GM19099 (cell line): ENCODE results near the gene PACS1.

Source experiments
- POLR2A ChIP-seq: IDR thresholded peaks from 3 replicates; pipeline ENCODE4 v1.6.1; 2011; ENCODE audit warnings: low read depth; ENCODE audit not compliant: insufficient read length; ENCODE audit errors: extremely low read depth

PACS1 gene

DNA sequence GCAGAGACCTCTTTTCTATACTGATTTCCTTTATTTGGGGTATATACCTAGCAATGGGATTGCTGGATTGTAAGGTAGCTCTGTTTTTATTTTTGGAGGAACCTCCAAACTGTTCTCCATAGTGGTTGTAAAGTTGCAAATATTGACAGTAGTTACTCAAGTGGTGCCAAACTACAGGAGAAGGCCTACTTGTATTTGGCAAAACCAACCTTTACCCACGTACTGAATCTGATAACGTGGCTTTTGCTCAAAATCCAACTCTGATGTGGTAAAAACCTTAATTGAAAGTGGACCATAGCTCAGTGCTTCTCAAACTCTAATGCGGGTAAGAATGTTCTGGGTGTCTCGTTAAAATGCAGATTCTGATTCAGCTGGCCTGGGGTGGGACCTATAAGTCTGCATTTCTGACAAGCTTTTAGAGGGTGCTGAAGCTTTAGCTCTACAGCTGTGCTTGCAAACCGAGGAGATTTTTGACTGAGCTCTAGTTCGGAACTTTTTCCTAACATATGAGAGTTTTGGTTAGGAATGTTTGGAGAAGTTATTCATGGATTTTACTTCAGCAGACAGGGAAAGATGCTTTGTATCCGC lies 69.8 kb downstream of the PACS1 start:
- no peak for TF ChIP-seq POLR2A

DNA sequence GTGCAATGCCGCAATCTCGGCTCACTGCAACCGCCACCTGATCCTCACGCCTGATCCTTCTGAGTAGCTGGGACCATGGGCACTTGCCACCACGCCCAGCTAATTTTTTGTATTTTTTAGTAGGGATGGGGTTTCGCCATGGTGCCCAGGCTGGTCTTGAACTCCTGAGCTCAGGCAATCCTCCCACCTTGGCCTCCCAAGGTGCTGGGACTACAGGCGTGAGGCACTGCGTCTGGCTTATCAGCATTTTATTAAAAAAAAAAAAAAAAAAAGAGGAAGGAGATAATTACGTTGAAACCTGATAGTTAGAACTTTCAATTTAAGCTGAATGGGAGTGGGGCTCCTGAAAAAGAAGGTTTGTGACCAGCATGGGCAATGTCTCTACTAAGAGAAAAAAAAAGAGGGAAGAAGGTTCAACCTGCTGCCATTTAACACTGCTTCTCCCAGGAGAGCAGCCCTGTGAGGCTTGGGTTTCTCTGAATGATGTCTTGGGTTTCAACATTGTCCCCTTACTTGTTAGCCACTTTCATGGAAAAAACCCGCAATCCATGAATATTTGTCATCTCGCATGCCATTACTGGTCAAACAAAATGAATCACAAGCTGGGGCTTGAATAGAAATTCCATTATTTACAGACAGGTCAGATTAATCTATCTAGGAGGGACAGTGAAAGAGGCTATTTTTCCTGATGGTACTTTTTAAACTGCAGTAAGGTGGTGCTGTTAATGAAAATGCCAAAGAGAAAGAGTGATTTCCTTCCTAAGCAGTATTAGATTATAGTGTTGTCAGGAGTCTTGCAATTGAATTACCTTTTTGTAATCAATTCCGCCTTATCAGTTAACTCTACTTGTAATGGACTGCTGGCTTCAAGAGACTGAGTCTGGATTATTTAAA lies 72.5 kb downstream of the PACS1 start:
- TF ChIP-seq POLR2A = no peak

DNA sequence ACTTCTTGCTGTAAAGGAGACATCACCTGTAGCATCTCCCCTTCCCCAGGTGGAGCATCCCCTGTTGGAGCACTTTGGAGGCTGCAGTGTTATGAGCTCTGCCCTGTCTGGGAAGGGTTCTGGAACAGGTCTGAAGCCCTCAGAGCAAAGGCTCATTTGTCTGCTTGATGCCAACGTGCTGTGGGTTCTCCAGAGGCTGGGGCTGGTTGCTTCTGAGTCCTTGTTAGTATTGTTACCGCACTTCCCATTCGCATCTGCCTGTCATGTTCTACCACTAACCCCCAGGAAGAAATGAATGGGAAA lies 73.1 kb downstream of the PACS1 start:
- TF ChIP-seq POLR2A = no peak

DNA sequence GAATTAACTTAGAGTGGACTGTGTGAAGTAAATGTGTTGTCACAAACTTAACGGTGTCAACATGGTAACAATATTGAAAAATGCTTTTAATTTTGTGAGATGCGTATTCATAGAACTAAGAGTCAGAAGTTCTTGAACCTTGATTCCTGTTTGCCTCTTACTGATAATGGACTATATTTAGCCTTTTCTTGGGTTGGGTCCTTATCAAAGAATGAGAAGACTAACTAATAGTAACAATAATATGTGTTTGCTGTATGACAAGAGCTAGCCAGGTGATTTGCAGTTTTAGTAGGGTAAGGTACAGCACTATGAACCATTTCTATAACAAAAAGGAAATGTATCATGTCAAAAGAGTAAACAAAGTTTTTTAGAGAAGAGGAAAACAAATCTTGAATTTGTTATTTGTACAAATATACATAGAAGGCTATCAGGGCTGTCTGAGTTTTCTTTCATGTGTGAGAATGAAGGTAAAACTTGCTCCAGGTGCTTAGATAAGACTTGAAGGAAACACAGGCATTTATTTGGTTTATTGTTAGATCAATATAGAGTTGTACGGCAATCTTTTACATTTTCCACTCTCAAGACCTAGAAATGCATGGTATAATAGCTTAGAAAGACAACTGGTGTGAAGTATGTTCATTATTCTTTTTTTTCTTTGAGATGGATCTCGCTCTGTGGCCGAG lies 74.1 kb downstream of the PACS1 start:
- no peak for TF ChIP-seq POLR2A

DNA sequence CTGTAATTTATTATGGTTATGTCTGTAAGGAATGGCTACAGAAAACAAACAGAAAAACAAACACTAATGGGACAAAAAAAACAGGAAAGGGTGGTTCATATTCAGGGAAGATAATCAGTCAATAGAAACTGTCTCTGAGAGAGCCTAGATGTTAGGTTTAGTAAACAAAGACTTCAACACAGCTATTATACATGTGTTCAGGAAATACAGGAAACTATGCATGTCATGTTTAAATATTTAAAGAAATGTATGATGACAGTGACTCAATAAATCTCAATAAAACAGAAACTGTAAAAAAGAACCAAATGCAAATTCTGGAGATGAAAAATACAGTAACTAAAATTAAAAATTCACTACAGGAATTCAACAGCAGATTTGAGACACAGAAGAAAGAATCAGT lies 76.0 kb downstream of the PACS1 start:
- TF ChIP-seq POLR2A = no peak

DNA sequence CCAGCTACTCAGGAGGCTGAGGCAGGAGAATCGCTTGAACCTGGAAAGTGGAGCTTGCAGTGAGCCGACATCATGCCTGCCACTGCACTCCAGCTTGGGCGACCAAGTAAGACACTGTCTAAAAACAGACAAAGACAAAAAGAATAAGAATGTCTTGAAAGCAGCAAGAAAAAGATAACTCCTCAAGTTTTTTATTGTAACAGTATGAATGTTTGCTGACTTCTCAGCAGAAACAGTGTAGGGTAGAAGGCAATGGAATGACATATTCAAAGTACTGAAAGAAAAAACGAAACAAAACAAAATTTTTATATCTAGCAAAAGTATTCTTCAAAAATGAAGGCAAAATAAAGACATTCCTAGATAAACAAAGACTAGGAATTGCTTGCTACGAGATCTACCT lies 76.9 kb downstream of the PACS1 start:
- no peak for TF ChIP-seq POLR2A

DNA sequence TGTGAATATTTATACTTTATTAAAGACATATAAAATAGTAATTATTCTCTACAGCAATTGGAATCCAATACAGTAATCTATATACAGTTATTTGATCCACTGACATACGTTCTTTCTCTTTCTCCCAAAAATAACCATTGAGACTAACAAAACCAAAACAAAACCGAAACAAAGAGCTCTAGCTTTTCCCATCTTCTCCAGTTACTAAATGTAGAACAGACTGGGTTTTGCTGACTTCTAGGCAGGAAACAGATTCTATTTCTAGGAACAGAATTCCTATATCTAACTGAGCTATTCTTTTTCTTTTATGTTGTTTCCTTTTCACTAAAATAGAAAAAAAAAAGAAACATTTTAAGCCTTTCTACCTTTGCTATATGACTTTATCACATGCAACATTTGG lies 80.1 kb downstream of the PACS1 start:
- TF ChIP-seq POLR2A = no peak

DNA sequence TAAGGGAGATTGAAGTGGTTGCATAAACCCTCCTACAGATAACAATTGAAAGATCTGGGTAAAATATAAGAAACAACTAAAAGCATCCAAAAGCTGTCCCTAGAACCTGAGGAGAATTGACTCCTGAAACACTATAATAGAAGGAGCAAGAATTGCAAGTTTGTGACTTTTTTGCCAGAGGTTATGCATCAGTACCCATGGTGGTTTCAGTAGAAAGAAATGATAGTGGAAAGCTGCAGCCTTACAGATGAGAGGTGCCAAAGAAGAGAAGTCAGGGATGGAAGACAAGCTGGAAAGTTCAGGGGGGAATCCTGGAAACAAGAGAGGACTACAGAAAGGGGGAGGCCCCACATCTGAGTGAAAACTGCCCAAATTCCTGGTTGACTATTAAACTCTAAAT lies 80.7 kb downstream of the PACS1 start:
- TF ChIP-seq POLR2A = no peak

DNA sequence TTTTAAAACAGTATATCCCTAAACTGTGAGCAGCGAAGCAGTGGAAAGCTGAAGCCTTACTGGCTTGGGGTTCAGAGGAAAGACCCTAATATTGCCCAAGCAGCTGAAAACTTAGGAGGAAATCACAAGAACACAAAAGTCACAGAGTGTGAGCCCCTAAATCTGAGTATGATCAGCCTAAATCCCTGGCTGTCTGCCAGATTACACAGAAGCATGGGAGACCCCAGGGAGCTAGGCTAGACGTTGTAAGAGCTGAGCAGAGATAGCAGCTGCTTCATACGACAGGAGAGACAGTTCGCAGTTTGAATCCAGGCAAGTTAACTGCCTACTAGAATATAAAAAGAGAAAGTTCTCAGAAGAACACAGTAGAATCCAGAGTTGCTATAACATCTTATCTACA lies 81.2 kb downstream of the PACS1 start:
- TF ChIP-seq POLR2A = no peak

DNA sequence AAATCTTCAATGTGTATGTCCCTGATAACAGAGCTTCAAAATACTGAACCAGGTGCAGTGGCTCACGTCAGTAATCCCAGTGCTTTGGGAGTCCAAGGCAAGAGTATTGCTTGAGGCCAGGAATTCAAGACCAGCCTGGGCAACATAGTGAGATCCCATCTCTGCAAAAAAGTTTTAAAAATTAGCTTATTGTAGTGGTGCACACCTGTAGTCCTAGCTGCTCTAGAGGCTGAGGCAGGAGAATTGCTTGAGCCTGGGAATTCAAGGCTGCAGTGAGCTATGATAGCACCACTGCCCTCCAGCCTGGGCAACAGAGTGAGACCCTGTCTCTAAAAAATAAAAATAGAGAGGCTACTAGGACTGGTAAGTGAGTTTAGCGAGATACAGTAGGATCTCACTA lies 84.0 kb downstream of the PACS1 start:
- TF ChIP-seq POLR2A = no peak

DNA sequence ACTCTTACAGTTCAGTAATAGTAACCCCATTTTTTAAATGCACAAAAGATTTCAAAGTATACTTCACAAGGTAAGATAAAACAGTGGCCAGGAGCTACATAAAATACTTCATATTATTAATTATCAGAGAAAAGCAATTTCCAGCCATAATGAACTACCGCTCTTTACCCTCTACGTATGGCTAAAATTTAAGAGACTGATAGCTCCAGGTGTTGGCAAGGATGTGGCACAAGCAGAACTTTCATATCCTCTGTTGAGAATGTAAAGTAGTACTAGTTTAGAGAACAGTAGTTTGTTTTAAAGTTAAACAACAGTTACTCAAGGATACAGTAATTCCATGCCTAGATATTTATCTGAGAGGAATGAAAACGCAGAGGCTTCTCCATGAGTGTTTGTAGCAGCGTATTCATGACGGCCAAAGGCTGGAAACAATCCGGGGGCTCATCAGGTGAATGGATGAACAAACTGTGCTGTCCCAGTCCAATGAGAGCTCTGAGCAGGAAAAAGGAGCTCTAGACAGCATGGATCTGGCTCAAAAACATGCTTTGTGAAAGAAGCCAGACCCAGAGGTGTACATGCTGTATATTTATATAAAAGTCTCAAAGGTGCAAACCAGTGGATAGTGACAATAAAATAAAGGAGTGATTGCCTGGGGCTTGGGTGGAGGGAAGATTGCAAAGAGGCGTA lies 85.5 kb downstream of the PACS1 start:
- TF ChIP-seq POLR2A = no peak

DNA sequence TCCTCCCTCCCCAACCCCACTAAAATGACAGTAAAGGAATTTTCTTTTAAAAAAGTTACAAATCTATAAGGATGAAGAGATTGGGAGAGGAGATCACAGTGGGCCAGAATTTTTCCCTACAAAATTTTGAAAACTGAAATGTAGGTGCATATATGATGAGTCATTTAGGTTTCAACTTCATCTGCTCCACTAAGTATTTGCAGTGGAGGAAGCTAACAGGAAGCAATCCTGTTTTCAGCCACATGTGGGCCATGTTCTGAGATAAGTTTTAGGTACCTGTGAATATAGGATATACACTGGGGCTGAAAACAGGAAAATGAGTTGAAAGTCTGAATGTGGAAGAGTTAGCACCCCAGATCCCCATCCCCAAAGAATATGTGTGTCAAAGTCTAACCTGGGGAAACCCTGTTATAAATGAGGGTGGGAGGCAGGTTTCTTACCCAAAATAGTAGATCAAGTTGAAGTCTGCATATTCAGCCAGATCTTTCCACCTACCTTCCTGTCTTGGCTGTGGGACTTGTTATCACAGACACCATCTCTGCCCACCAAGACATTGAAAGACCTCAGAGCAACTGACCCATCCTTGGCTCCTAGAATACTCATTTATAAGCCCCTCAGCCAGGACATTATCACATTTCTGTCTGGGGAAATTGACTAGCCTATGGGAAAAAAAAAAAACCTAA lies 87.3 kb downstream of the PACS1 start:
- TF ChIP-seq POLR2A = no peak

DNA sequence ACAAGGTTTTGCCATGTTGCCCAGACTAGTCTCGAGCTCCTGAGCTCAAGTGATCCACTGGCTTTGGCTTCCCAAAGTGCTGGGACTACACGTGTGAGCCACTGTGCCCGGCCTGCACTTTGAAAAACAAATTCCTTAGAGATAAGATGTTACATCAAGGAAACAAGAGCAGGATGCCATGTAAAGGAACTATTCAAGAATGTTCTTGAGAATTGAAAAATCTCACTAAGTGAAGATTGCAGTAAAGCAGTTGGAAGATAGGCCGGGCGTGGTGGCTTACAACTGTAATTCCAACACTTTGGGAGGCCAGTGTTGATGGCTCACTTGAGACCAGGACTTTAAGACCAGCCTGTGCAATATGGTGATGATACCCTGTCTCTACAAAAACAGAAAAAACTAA lies 88.1 kb downstream of the PACS1 start:
- TF ChIP-seq POLR2A = no peak

DNA sequence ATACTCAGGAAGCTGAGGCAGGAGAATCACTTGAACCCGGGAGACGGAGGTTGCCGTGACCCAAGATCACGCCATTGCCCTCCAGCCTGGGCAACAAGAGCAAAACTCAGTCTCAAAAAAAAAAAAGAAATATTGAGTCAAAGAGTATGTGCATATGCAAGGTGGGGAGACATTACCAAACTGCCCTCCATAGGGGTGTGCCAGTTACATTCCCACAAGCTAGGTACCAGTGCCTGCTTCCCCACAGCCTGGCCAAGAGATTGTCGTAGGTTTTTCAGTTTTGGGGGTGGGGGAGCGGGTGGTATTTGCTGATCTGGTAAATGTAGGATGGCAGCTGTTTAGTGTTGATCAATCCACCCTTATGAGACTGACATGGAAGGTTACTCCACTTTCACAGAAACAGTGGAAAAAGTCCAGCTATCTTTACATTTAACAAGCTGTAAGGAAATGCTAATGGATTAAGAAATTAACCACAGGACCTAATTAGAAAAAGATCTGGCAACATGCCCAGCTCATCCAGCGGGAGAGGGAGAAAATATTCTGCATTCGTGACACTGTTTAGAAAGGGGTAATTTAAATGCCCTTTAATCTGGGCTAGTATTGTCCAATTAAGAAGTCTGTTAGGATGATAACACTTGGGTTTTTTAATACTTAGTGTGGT lies 89.4 kb downstream of the PACS1 start:
- TF ChIP-seq POLR2A = no peak
